B cell (primary cell): ENCODE results near the gene SMCR8.

ENCODE experiments used
- EZH2 ChIP-seq: IDR thresholded peaks from 2 replicates; pipeline ENCODE4 v1.6.1; 2012; ENCODE audit warnings: borderline replicate concordance, low read depth, mild to moderate bottlenecking, moderate library complexity, low read length; ENCODE audit not compliant: insufficient read depth, poor library complexity, severe bottlenecking
- TF ChIP-seq, protein P1 (sequence below): fragments of 200-600 bp; IDR thresholded peaks from one replicate; pipeline ENCODE4 v1.8.0; 2022; ENCODE audit warnings: antibody characterized with exemption, mild to moderate bottlenecking

DNA sequence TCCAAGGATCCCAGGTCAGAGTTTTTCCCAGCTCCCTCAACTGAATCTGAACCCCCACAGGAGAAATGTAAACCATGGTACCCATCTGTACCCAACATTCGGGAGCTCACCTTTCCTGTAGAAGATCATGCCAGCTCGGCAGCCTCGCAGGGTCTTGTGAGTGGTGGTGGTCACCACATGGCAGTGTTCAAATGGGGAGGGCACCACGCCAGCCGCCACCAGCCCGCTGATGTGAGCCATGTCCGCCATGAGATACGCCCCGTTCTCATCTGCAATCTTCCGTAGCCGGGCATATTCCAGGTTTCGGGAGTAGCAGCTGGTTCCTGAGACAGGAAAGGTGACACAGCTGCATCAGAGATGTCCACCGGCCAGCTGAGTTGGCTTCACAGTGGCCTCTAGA lies 24.8 kb downstream of the SMCR8 start:
- TF ChIP-seq, protein P1, sequence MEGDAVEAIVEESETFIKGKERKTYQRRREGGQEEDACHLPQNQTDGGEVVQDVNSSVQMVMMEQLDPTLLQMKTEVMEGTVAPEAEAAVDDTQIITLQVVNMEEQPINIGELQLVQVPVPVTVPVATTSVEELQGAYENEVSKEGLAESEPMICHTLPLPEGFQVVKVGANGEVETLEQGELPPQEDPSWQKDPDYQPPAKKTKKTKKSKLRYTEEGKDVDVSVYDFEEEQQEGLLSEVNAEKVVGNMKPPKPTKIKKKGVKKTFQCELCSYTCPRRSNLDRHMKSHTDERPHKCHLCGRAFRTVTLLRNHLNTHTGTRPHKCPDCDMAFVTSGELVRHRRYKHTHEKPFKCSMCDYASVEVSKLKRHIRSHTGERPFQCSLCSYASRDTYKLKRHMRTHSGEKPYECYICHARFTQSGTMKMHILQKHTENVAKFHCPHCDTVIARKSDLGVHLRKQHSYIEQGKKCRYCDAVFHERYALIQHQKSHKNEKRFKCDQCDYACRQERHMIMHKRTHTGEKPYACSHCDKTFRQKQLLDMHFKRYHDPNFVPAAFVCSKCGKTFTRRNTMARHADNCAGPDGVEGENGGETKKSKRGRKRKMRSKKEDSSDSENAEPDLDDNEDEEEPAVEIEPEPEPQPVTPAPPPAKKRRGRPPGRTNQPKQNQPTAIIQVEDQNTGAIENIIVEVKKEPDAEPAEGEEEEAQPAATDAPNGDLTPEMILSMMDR = no peak
- no peak for TF ChIP-seq EZH2
